ENCODE measurements around the gene KAT8. TPM values are rescaled to one million over a fixed set of nuclear protein-coding genes. Genes with fewer than 3 reads are reported as not detected.
A peak's percentile ranks its signal among the peaks of the same experiment; 100 is the strongest.
"Not testable (repeated sequence)": the region's sequence is repeated elsewhere in the genome, so short reads cannot be mapped to it uniquely, and the experiment has no call there.

The KAT8 gene
- total RNA-seq, 2 experiments from 2014 or later = 114 to 124 TPM

- H3K27me3 Mint-ChIP-seq = peaks cover 8% of the 10 kb centered on the region
- TF ChIP-seq CTCF (IDR thresholded peaks at IDR 0.05) = no peak
- H3K4me1 ChIP-seq (ENCODE audit: insufficient read depth, low read length) = peaks cover 3% of the 10 kb centered on the region
- no peaks in the 10 kb centered on the region for H3K36me3 ChIP-seq (ENCODE audit: insufficient read depth, low read length)
- no peaks in the 10 kb centered on the region for H3K9me3 Mint-ChIP-seq
- H3K27ac ChIP-seq (ENCODE audit: low read depth in 1 of 2, low read length in 2 of 2) = no peak overlapping the region
- H3K4me3 Mint-ChIP-seq = no peak overlapping the region
- no peaks in the 10 kb centered on the region for H3K9me3 ChIP-seq (ENCODE audit: control insufficient read depth in 1 of 2, insufficient read depth in 1 of 2, low read length in 2 of 2)
- CTCF ChIA-PET = no interaction called here
- no peak overlapping the region for H3K4me3 ChIP-seq (ENCODE audit: low read length)
- no peaks in the 10 kb centered on the region for H3K27me3 ChIP-seq (ENCODE audit: control insufficient read depth in 1 of 2, insufficient read depth in 2 of 2, low read length in 2 of 2)
- H3K27ac Mint-ChIP-seq = no peak overlapping the region
- DNase-seq (no peak), ATAC-seq (ENCODE audit: poor library complexity) (no peak)
- H3K36me3 Mint-ChIP-seq (ENCODE audit: low read depth) = no peaks in the 10 kb centered on the region
- peaks cover 1% of the 10 kb centered on the region for H3K4me1 Mint-ChIP-seq (ENCODE audit: low read depth)
- POLR2A ChIA-PET = interaction anchor here (1.3 kb wide), 1 partner anchor 31 kb away, joined by 4 read pairs; the partner anchor contains the start of gene FUS
- intact Hi-C loops (cut with DNase I, micrococcal nuclease) = loop anchor here in 1 of 2 experiments (10.0 kb wide), 1 partner anchor 56 kb away; the partner anchor contains the start of gene PYCARD
These were observed 31.4 kb downstream of the KAT8 start for GRCh38 chr16:31148896-31149295.

DNA sequence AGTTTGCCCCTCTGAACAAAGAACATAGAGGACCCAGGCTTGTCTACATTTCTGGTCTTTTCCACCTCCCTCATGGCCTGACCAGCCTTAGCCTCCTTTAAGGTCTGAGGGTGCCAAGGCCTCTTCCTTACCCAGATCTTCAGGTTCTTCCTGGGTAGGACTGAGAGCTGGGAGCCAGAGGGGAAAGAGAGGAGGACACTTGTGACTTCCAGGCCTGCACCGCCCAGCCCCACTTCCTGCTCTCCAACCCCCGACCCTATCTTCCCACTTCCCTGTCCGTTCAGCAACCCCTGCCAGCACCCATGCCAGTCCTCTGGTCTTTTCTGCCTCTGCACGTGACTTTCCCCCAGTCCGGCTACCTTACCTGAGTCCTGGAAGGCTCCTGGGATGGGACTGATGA, 31.9 kb downstream of the KAT8 start:
- H3K4me1 ChIP-seq (ENCODE audit: insufficient read depth, low read length) = peaks cover 3% of the 10 kb centered on the region
- H3K27ac Mint-ChIP-seq = no peak overlapping the region
- H3K9me3 ChIP-seq (ENCODE audit: control insufficient read depth in 1 of 2, insufficient read depth in 1 of 2, low read length in 2 of 2) = no peaks in the 10 kb centered on the region
- no peaks in the 10 kb centered on the region for H3K36me3 ChIP-seq (ENCODE audit: insufficient read depth, low read length)
- no peak overlapping the region for H3K4me3 Mint-ChIP-seq
- H3K36me3 Mint-ChIP-seq (ENCODE audit: low read depth) = no peaks in the 10 kb centered on the region
- H3K27ac ChIP-seq (ENCODE audit: low read depth in 1 of 2, low read length in 2 of 2) = no peak overlapping the region
- ATAC-seq (ENCODE audit: poor library complexity) = no peak
- no peaks in the 10 kb centered on the region for H3K27me3 ChIP-seq (ENCODE audit: control insufficient read depth in 1 of 2, insufficient read depth in 2 of 2, low read length in 2 of 2)
- no peak overlapping the region for H3K4me3 ChIP-seq (ENCODE audit: low read length)
- CTCF ChIA-PET = no interaction called here
- intact Hi-C loops (cut with DNase I, micrococcal nuclease) = loop anchor here in 1 of 2 experiments (10.0 kb wide), 1 partner anchor 55 kb away; the partner anchor contains the start of gene PYCARD
- POLR2A ChIA-PET = no interaction called here
- DNase-seq = no peak
- H3K27me3 Mint-ChIP-seq = peaks cover 8% of the 10 kb centered on the region
- no peaks in the 10 kb centered on the region for H3K9me3 Mint-ChIP-seq
- TF ChIP-seq CTCF (IDR thresholded peaks at IDR 0.05) = no peak
- no peaks in the 10 kb centered on the region for H3K4me1 Mint-ChIP-seq (ENCODE audit: low read depth)

GRCh38 chr16:31149894-31150890, 32.7 kb downstream of the KAT8 start, which contains the start of gene PRSS36:
Gene PRSS36, minus strand, starts transcription at chr16:31150066. Its CDS starts 31 bp downstream, at chr16:31150035.
- DNase-seq (peak in 1 of 14 experiments; percentile 34), ATAC-seq (ENCODE audit: poor library complexity) (no peak)
- H3K27me3 Mint-ChIP-seq = peaks cover 8% of the 10 kb centered on the region
- no peak within 1 kb of the TSS for H3K27ac Mint-ChIP-seq
- no peaks in the 10 kb centered on the region for H3K27me3 ChIP-seq (ENCODE audit: control insufficient read depth in 1 of 2, insufficient read depth in 2 of 2, low read length in 2 of 2)
- intact Hi-C loops (cut with DNase I, micrococcal nuclease) = loop anchor here in 1 of 2 experiments (10.0 kb wide), 1 partner anchor 55 kb away; the partner anchor contains the start of gene PYCARD
- no peak within 1 kb of the TSS for H3K4me3 Mint-ChIP-seq
- peaks cover 3% of the 10 kb centered on the region for H3K4me1 ChIP-seq (ENCODE audit: insufficient read depth, low read length)
- POLR2A ChIA-PET = no interaction called here
- H3K4me1 Mint-ChIP-seq (ENCODE audit: low read depth) = no peaks in the 10 kb centered on the region
- no peaks in the 10 kb centered on the region for H3K9me3 Mint-ChIP-seq
- TF ChIP-seq CTCF (IDR thresholded peaks at IDR 0.05) = no peak
- no peaks in the 10 kb centered on the region for H3K36me3 Mint-ChIP-seq (ENCODE audit: low read depth)
- H3K9me3 ChIP-seq (ENCODE audit: control insufficient read depth in 1 of 2, insufficient read depth in 1 of 2, low read length in 2 of 2) = no peaks in the 10 kb centered on the region
- no peak within 1 kb of the TSS for H3K4me3 ChIP-seq (ENCODE audit: low read length)
- no peak within 1 kb of the TSS for H3K27ac ChIP-seq (ENCODE audit: low read depth in 1 of 2, low read length in 2 of 2)
- CTCF ChIA-PET = no interaction called here
- H3K36me3 ChIP-seq (ENCODE audit: insufficient read depth, low read length) = no peaks in the 10 kb centered on the region

GRCh38 chr16:31150976-31151375, 33.5 kb downstream of the KAT8 start:
- H3K4me3 Mint-ChIP-seq; H3K4me1 ChIP-seq (ENCODE audit: insufficient read depth, low read length); H3K36me3 Mint-ChIP-seq (ENCODE audit: low read depth); H3K4me1 Mint-ChIP-seq (ENCODE audit: low read depth); CTCF ChIA-PET; H3K27me3 ChIP-seq (ENCODE audit: control insufficient read depth in 1 of 2, insufficient read depth in 2 of 2, low read length in 2 of 2); intact Hi-C loops (cut with DNase I, micrococcal nuclease); H3K27ac Mint-ChIP-seq; DNase-seq; POLR2A ChIA-PET; H3K4me3 ChIP-seq (ENCODE audit: low read length); H3K27ac ChIP-seq (ENCODE audit: low read depth in 1 of 2, low read length in 2 of 2); H3K9me3 Mint-ChIP-seq; ATAC-seq (ENCODE audit: poor library complexity); H3K27me3 Mint-ChIP-seq; H3K9me3 ChIP-seq (ENCODE audit: control insufficient read depth in 1 of 2, insufficient read depth in 1 of 2, low read length in 2 of 2); H3K36me3 ChIP-seq (ENCODE audit: insufficient read depth, low read length): not testable (repeated sequence)

All from CD4-positive, alpha-beta T cell (primary cell).